Activated naive CD8-positive, alpha-beta T cell treated with anti-CD3 and anti-CD28 coated beads, Interleukin-2, amount 50 U/mL, for 24 hours (primary cell): ENCODE data around the gene RCC2.
A peak's percentile ranks its signal among the peaks of the same experiment; 100 is the strongest.

Source experiments
- ATAC-seq: fragments of 150-1000 bp; cut with Tn5 transposase; one replicate; pipeline ENCODE4 v1.10.0; 2021
- DNase-seq: peaks from one replicate; pipeline ENCODE4 v3.0.0; 2021
- H3K27ac Mint-ChIP-seq: one replicate; pipeline ENCODE4 v1.8.0; 2021; ENCODE audit warnings: mild to moderate bottlenecking, mixed read lengths
- H3K27me3 Mint-ChIP-seq: one replicate; pipeline ENCODE4 v1.8.0; 2021; ENCODE audit warnings: mixed read lengths
- H3K36me3 Mint-ChIP-seq: one replicate; pipeline ENCODE4 v1.8.0; 2021; ENCODE audit warnings: low read depth, mixed read lengths
- H3K4me1 Mint-ChIP-seq: one replicate; pipeline ENCODE4 v1.8.0; 2021; ENCODE audit warnings: mixed read lengths
- H3K4me3 Mint-ChIP-seq: one replicate; pipeline ENCODE4 v1.8.0; 2021; ENCODE audit warnings: mild to moderate bottlenecking, moderate library complexity, mixed read lengths
- H3K9me3 Mint-ChIP-seq: one replicate; pipeline ENCODE4 v1.8.0; 2021; ENCODE audit warnings: mixed read lengths

RCC2 gene

GRCh38 chr1:17437260-17437579 lies 2.3 kb downstream of the RCC2 start:
- no peak for ATAC-seq
- H3K27ac Mint-ChIP-seq, result peak overlapping the region; percentile 68
- H3K9me3 Mint-ChIP-seq, result no peaks in the 10 kb centered on the region
- H3K36me3 Mint-ChIP-seq, result peaks cover 41% of the 10 kb centered on the region
- H3K4me3 Mint-ChIP-seq, result peak overlapping the region; percentile 82
- peaks cover 66% of the 10 kb centered on the region for H3K4me1 Mint-ChIP-seq
- no peaks in the 10 kb centered on the region for H3K27me3 Mint-ChIP-seq
- DNase-seq, result no peak

GRCh38 chr1:17436380-17437174 lies 2.9 kb downstream of the RCC2 start:
- Mint-ChIP-seq H3K4me3 (peak overlapping the region; percentile 82), H3K36me3 (peaks cover 47% of the 10 kb centered on the region), H3K9me3 (no peaks in the 10 kb centered on the region), H3K4me1 (peaks cover 67% of the 10 kb centered on the region), H3K27me3 (no peaks in the 10 kb centered on the region), H3K27ac (peak overlapping the region; percentile 68)
- DNase-seq, result no peak
- ATAC-seq, result no peak

GRCh38 chr1:17434601-17435000 lies 4.9 kb downstream of the RCC2 start:
- peak overlapping the region; percentile 76 for H3K27ac Mint-ChIP-seq
- DNase-seq, result no peak
- no peaks in the 10 kb centered on the region for H3K27me3 Mint-ChIP-seq
- peak overlapping the region; percentile 4 for H3K4me3 Mint-ChIP-seq
- peaks cover 57% of the 10 kb centered on the region for H3K4me1 Mint-ChIP-seq
- no peaks in the 10 kb centered on the region for H3K9me3 Mint-ChIP-seq
- no peak for ATAC-seq
- H3K36me3 Mint-ChIP-seq, result peaks cover 54% of the 10 kb centered on the region

GRCh38 chr1:17434016-17434415 lies 5.5 kb downstream of the RCC2 start:
- H3K27ac Mint-ChIP-seq, result no peak overlapping the region
- H3K4me3 Mint-ChIP-seq, result no peak overlapping the region
- DNase-seq (no peak), ATAC-seq (no peak)
- H3K27me3 Mint-ChIP-seq, result no peaks in the 10 kb centered on the region
- peaks cover 62% of the 10 kb centered on the region for H3K4me1 Mint-ChIP-seq
- no peaks in the 10 kb centered on the region for H3K9me3 Mint-ChIP-seq
- peaks cover 57% of the 10 kb centered on the region for H3K36me3 Mint-ChIP-seq

- H3K27me3 Mint-ChIP-seq, result no peaks in the 10 kb centered on the region
- peaks cover 68% of the 10 kb centered on the region for H3K4me1 Mint-ChIP-seq
- no peak for DNase-seq
- no peak overlapping the region for H3K4me3 Mint-ChIP-seq
- H3K27ac Mint-ChIP-seq, result no peak overlapping the region
- no peak for ATAC-seq
- peaks cover 63% of the 10 kb centered on the region for H3K36me3 Mint-ChIP-seq
- H3K9me3 Mint-ChIP-seq, result no peaks in the 10 kb centered on the region
These were observed 6.2 kb downstream of the RCC2 start for GRCh38 chr1:17433261-17433660.

- no peak overlapping the region for H3K27ac Mint-ChIP-seq
These were observed 7.1 kb downstream of the RCC2 start for GRCh38 chr1:17432412-17432811.

GRCh38 chr1:17429183-17429582 lies 10.3 kb downstream of the RCC2 start:
- no peak for ATAC-seq
- H3K27ac Mint-ChIP-seq, result no peak overlapping the region

More at GRCh38 chr1:17432412-17432811, 7.1 kb downstream of the RCC2 start:
- Mint-ChIP-seq H3K4me3 (no peak overlapping the region), H3K4me1 (peaks cover 68% of the 10 kb centered on the region), H3K9me3 (no peaks in the 10 kb centered on the region), H3K27me3 (no peaks in the 10 kb centered on the region), H3K36me3 (peaks cover 64% of the 10 kb centered on the region)
- DNase-seq (no peak), ATAC-seq (no peak)

GRCh38 chr1:17427696-17428660 lies 11.5 kb downstream of the RCC2 start:
- H3K27ac Mint-ChIP-seq, result no peak overlapping the region
- DNase-seq, result no peak
- no peak for ATAC-seq
- no peaks in the 10 kb centered on the region for H3K9me3 Mint-ChIP-seq
- no peak overlapping the region for H3K4me3 Mint-ChIP-seq
- peaks cover 37% of the 10 kb centered on the region for H3K4me1 Mint-ChIP-seq
- peaks cover 53% of the 10 kb centered on the region for H3K36me3 Mint-ChIP-seq
- H3K27me3 Mint-ChIP-seq, result no peaks in the 10 kb centered on the region

More at GRCh38 chr1:17429183-17429582, 10.3 kb downstream of the RCC2 start:
- no peaks in the 10 kb centered on the region for H3K27me3 Mint-ChIP-seq
- no peak for DNase-seq
- no peak overlapping the region for H3K4me3 Mint-ChIP-seq
- H3K4me1 Mint-ChIP-seq, result peaks cover 43% of the 10 kb centered on the region
- no peaks in the 10 kb centered on the region for H3K9me3 Mint-ChIP-seq
- peaks cover 54% of the 10 kb centered on the region for H3K36me3 Mint-ChIP-seq

- DNase-seq (no peak), ATAC-seq (no peak)
- Mint-ChIP-seq H3K9me3 (no peaks in the 10 kb centered on the region), H3K36me3 (peaks cover 60% of the 10 kb centered on the region), H3K4me3 (no peak overlapping the region), H3K4me1 (peaks cover 25% of the 10 kb centered on the region), H3K27me3 (no peaks in the 10 kb centered on the region), H3K27ac (no peak overlapping the region)
These were observed 13.5 kb downstream of the RCC2 start for GRCh38 chr1:17425806-17426600.

- H3K36me3 Mint-ChIP-seq, result peaks cover 64% of the 10 kb centered on the region
- no peaks in the 10 kb centered on the region for H3K27me3 Mint-ChIP-seq
- no peaks in the 10 kb centered on the region for H3K9me3 Mint-ChIP-seq
- no peak overlapping the region for H3K4me3 Mint-ChIP-seq
- H3K4me1 Mint-ChIP-seq, result peaks cover 17% of the 10 kb centered on the region
- no peak for DNase-seq
- H3K27ac Mint-ChIP-seq, result peak overlapping the region; percentile 16
- ATAC-seq, result no peak
These were observed 15.7 kb downstream of the RCC2 start for GRCh38 chr1:17423781-17424245.

- peak overlapping the region; percentile 18 for H3K27ac Mint-ChIP-seq
These were observed 17.0 kb downstream of the RCC2 start for GRCh38 chr1:17422461-17422860.

GRCh38 chr1:17420391-17420918 lies 19.0 kb downstream of the RCC2 start:
- no peak for ATAC-seq
- H3K9me3 Mint-ChIP-seq, result no peaks in the 10 kb centered on the region
- peaks cover 13% of the 10 kb centered on the region for H3K4me1 Mint-ChIP-seq
- no peak overlapping the region for H3K27ac Mint-ChIP-seq
- no peak overlapping the region for H3K4me3 Mint-ChIP-seq
- H3K27me3 Mint-ChIP-seq, result no peaks in the 10 kb centered on the region
- H3K36me3 Mint-ChIP-seq, result peaks cover 81% of the 10 kb centered on the region
- DNase-seq, result no peak

More at GRCh38 chr1:17422461-17422860, 17.0 kb downstream of the RCC2 start:
- DNase-seq, result no peak
- peaks cover 71% of the 10 kb centered on the region for H3K36me3 Mint-ChIP-seq
- no peak for ATAC-seq
- peaks cover 13% of the 10 kb centered on the region for H3K4me1 Mint-ChIP-seq
- no peaks in the 10 kb centered on the region for H3K9me3 Mint-ChIP-seq
- H3K27me3 Mint-ChIP-seq, result no peaks in the 10 kb centered on the region
- no peak overlapping the region for H3K4me3 Mint-ChIP-seq

- ATAC-seq (peak; percentile 64), DNase-seq (peak; percentile 76)
- H3K27ac Mint-ChIP-seq, result no peak overlapping the region
- no peaks in the 10 kb centered on the region for H3K9me3 Mint-ChIP-seq
- H3K4me1 Mint-ChIP-seq, result peaks cover 10% of the 10 kb centered on the region
- no peak overlapping the region for H3K4me3 Mint-ChIP-seq
- H3K27me3 Mint-ChIP-seq, result no peaks in the 10 kb centered on the region
- H3K36me3 Mint-ChIP-seq, result peaks cover 79% of the 10 kb centered on the region
These were observed 19.7 kb downstream of the RCC2 start for GRCh38 chr1:17419626-17420328.
